ENCODE measurements around the gene GZMM. TPM values are rescaled to one million over a fixed set of nuclear protein-coding genes. Genes with fewer than 3 reads are reported as not detected.

GZMM gene
- not detected in 2 replicates for total RNA-seq

GRCh38 chr19:543910-544608, at the start of gene GZMM:
GZMM (plus strand) TSS chr19:544053; CDS start chr19:544072, 19 bp downstream.

GRCh38 chr19:496112-496665, 47.7 kb upstream of the GZMM start, which contains the start of gene MADCAM1:
MADCAM1 (plus strand) TSS chr19:496486; CDS start chr19:496500, 14 bp downstream.

GRCh38 chr19:507286-508203, 36.3 kb upstream of the GZMM start, which contains the start of gene TPGS1:
TPGS1 (plus strand) TSS chr19:507497; CDS start chr19:507507, 10 bp downstream.

GRCh38 chr19:531753-532560, 11.9 kb upstream of the GZMM start, which contains the start of gene CDC34:
CDC34 (plus strand) TSS chr19:531760; CDS start chr19:531932, 172 bp downstream.

GRCh38 chr19:572140-572742, 28.4 kb downstream of the GZMM start, which contains the start of gene BSG:
BSG (plus strand) TSS chr19:572596; CDS start chr19:572635, 39 bp downstream.

GRCh38 chr19:589693-590395, 46.0 kb downstream of the GZMM start, which contains the start of gene HCN2:
HCN2 (plus strand) TSS chr19:589881; CDS start chr19:589946, 65 bp downstream.

Other genes starting within 250 kb of the GZMM start
- 24.0 and 26.6 TPM in 2 replicates for gene MIER2, start 199.3 kb upstream of the GZMM start, total RNA-seq
- 0.15 and 2.0 TPM in 2 replicates for gene C2CD4C, start 134.9 kb upstream of the GZMM start, total RNA-seq
- 0.08 TPM in 1 of 2 replicates, not detected in the other for gene SHC2, start 83.0 kb upstream of the GZMM start, total RNA-seq
- gene MADCAM1, start 47.6 kb upstream of the GZMM start, total RNA-seq, result not detected in 2 replicates
- 42.6 and 50.3 TPM in 2 replicates for gene TPGS1, start 36.6 kb upstream of the GZMM start, total RNA-seq
- 105 and 109 TPM in 2 replicates for gene CDC34, start 12.3 kb upstream of the GZMM start, total RNA-seq
- gene BSG, start 28.5 kb downstream of the GZMM start, total RNA-seq, result 721 and 787 TPM in 2 replicates
- 0.08 TPM in 1 of 2 replicates, not detected in the other for gene HCN2, start 45.8 kb downstream of the GZMM start, total RNA-seq
- gene POLRMT, start 89.5 kb downstream of the GZMM start, total RNA-seq, result 26.4 and 36.2 TPM in 2 replicates
- gene FGF22, start 95.8 kb downstream of the GZMM start, total RNA-seq, result not detected in 2 replicates
- 126 and 152 TPM in 2 replicates for gene RNF126, start 119.2 kb downstream of the GZMM start, total RNA-seq
- gene FSTL3, start 132.3 kb downstream of the GZMM start, total RNA-seq, result 259 and 303 TPM in 2 replicates
- gene PRSS57, start 151.4 kb downstream of the GZMM start, total RNA-seq, result not detected in 2 replicates
- gene PALM, start 164.9 kb downstream of the GZMM start, total RNA-seq, result 0.11 TPM in 1 of 2 replicates, not detected in the other
- 7.2 and 12.6 TPM in 2 replicates for gene MISP, start 207.1 kb downstream of the GZMM start, total RNA-seq

All from hair follicular keratinocyte (primary cell).